Stimulated activated CD4-positive, alpha-beta T cell treated with anti-CD3 and anti-CD28 coated beads, Interleukin-2, amount 100 ng/mL, for 48 hours (primary cell): ENCODE measurements around the gene P4HB.

ENCODE experiments used
- DNase-seq, 2 donors: peaks; one replicate each; pipeline ENCODE4 v3.0.0-alpha.2; 2020

P4HB gene

GRCh38 chr17:81859906-81860755 lies at the start of gene P4HB:
TSS of gene P4HB (minus strand) at chr17:81860535. CDS start at chr17:81860471, 64 bp downstream.
- DNase-seq, result peak in 1 of 2 donors; percentile 92

GRCh38 chr17:81909231-81909630 lies 48.9 kb upstream of the P4HB start:
- DNase-seq, result no peak

GRCh38 chr17:81908793-81909192 lies 48.5 kb upstream of the P4HB start:
- no peak for DNase-seq

GRCh38 chr17:81907219-81908145 lies 47.1 kb upstream of the P4HB start:
- no peak for DNase-seq

GRCh38 chr17:81906476-81907218 lies 46.3 kb upstream of the P4HB start:
- DNase-seq, result no peak

GRCh38 chr17:81905993-81906392 lies 45.7 kb upstream of the P4HB start:
- no peak for DNase-seq

GRCh38 chr17:81905424-81905875 lies 45.1 kb upstream of the P4HB start:
- no peak for DNase-seq

- no peak for DNase-seq
Observed at GRCh38 chr17:81904600-81905423, 44.5 kb upstream of the P4HB start.

- DNase-seq, result no peak
Observed at GRCh38 chr17:81903896-81904599, 43.7 kb upstream of the P4HB start.

- no peak for DNase-seq
Observed at GRCh38 chr17:81903415-81903831, 43.1 kb upstream of the P4HB start.

GRCh38 chr17:81902653-81903414 lies 42.5 kb upstream of the P4HB start:
- DNase-seq, result no peak

GRCh38 chr17:81902023-81902652 lies 41.8 kb upstream of the P4HB start, which contains the start of gene NPB:
TSS of gene NPB (plus strand) at chr17:81902238. CDS start at chr17:81902278, 40 bp downstream.
- no peak for DNase-seq

GRCh38 chr17:81901167-81902022 lies 41.1 kb upstream of the P4HB start:
- DNase-seq, result no peak

- no peak for DNase-seq
Observed at GRCh38 chr17:81900181-81900820, 40.0 kb upstream of the P4HB start.

- no peak for DNase-seq
Observed at GRCh38 chr17:81899514-81900166, 39.3 kb upstream of the P4HB start.

GRCh38 chr17:81898885-81899284 lies 38.5 kb upstream of the P4HB start:
- no peak for DNase-seq

GRCh38 chr17:81898029-81898866 lies 37.9 kb upstream of the P4HB start:
- no peak for DNase-seq
